Activated T-cell treated with anti-CD3 and anti-CD28 coated beads for 24 hours (primary cell): ENCODE measurements around the gene FTL.

Experiments used
- DNase-seq: peaks from one replicate; pipeline ENCODE4 v3.0.0-alpha.2; 2020; ENCODE audit warnings: low read depth

Gene FTL

GRCh38 chr19:48992581-48993174, 27.6 kb downstream of the FTL start:
- DNase-seq: no peak

DNA sequence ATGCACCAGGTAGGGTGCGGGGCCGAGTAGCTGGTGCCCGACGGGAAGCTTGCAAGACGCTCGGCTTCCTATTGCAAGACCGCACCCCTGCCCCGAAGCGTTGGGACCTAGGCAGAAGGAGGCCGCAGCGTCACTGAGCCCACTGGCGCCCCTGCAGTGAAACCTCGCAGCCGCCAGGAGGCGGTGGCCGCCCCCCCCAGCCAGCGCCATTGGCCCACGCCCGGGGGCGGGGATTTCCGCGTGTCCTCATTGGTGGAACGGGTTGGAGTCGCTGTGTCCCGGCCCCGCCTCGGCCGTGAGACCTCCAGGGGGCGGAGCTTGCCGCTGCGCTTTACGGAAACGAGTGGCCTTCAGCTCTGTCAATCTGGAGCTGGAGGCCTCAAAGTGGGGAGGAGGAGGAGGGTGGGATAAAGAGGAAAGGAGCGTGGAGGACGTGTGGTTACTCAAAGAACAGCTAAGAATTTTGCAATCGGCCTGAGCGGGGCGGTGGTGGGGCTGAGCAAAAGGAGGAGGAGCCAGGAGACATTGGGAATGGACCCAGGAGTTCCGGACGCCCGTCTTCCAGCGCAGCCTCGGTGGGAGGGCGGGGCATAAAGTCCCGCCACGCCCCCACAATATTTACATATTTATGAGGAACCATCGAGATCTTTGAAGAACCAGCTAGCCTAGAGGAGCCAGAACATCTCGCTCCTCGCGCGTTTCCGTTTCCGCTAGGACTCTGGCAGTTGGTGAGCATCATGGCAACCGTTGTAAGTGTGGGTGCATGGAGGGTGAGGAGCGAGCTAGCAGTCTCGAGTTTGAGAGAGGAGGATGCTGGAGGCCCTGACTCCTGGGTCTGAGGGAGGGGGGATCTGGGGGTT, 28.3 kb downstream of the FTL start, which contains the start of the genes GYS1 and RUVBL2:
Gene GYS1, minus strand, starts transcription at position 135 of the 860 bp plus-strand sequence. CDS start 197 bp downstream, outside the sequence.
Gene RUVBL2, plus strand, starts transcription at position 713 of the 860 bp plus-strand sequence. Its CDS starts 25 bp downstream, at position 738.
- peak; percentile 99 for DNase-seq

DNA sequence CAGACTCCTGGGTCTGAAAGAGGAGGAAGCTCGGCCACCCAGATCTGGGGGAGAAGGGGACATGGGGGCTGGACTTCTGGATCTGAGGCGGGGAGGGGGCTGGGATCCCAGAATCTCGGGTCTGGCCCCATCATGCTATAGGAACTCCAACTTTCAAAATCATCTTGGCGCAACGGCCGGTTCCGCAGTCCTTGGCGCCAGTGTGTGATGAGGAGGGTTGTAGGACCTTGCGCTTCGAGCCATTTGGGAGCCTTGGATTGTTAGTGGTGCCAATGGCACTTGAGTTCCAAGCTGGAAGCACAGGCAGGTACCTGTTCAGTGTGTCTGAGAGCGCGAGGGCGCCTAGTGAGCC, 28.9 kb downstream of the FTL start:
- no peak for DNase-seq

DNA sequence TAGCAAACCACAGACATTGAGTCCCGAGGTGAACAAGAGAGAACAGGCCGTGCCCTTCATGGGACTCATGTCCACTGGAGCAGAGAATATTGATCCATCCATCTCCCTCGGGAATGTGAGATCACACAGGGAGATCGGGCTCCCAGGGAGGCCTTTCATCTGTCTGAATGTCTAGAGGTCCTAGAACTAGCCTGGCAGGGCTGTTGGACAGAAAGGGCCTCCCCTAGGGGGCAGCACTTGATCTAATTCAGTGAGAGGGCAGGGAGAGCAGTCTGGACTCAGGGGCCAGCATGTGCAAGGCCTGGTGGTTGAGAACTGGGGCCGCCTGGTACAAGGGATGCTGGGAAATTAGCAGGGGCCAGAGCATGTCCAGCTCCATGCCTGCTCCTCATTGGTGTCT, 32.9 kb downstream of the FTL start:
- no peak for DNase-seq

- DNase-seq: no peak
These were observed 34.6 kb downstream of the FTL start for GRCh38 chr19:48999481-49000325.

DNA sequence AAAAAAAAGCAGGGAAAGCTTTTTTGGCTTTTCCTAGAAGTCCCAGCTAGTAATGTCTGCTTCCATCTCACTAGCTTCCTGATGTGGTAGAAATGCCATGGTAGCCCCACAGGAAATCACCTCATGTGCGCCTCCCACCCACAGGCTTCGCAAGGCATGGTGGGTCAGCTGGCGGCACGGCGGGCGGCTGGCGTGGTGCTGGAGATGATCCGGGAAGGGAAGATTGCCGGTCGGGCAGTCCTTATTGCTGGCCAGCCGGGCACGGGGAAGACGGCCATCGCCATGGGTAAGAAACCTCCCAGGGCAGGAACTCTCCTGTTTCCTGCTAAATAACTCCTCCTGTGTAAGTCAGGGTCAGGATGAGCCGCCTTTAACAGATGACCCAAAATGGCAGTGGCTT, 39.0 kb downstream of the FTL start:
- DNase-seq: no peak

GRCh38 chr19:49004964-49005614, 40.0 kb downstream of the FTL start:
- no peak for DNase-seq

DNA sequence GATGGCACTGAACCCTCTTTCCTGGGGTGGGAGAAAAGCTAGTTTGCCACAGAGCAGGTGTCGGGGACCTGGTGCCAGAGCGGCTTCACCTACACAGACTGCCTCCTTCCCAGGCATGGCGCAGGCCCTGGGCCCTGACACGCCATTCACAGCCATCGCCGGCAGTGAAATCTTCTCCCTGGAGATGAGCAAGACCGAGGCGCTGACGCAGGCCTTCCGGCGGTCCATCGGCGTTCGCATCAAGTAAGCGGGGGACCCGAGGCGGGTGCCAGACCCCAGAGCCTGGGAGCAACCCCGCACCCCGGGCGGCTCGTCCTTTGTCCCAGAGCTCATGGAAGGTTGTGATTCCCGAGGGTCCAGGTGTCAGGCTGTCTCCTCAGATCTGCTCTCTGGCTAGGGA, 41.8 kb downstream of the FTL start:
- no peak for DNase-seq

GRCh38 chr19:49009828-49010227, 44.7 kb downstream of the FTL start:
- DNase-seq: no peak

DNA sequence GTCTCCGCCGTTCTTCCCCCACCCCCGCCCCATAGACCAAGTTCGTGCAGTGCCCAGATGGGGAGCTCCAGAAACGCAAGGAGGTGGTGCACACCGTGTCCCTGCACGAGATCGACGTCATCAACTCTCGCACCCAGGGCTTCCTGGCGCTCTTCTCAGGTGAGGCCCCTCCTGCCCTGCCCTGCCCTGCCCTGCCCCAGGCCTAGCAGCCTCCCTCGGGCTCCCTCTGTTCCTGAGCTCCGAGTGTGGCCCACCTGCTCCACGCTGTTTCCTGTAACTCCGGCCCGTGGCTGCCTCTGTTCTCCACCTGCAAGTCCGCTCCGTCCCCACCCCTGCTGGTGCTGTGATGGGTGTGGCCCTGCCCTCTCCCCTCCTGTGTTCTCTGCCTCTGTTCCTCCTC, 45.3 kb downstream of the FTL start:
- no peak for DNase-seq

DNA sequence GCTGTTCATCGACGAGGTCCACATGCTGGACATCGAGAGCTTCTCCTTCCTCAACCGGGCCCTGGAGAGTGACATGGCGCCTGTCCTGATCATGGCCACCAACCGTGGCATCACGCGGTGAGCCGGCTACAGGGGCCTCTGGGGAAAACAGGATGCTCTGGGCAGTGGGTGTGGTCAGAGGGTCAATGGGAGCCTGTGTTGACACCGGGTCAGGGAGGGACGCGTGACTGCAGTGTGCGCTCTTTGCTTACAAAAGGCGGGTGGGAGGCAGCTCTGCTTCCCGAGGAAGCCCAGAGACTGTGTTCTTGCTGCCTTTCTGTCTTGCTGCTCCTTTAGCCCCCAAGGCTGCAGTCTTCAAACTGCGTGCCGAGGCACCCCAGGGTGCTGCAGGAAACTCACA, 46.1 kb downstream of the FTL start:
- no peak for DNase-seq

DNA sequence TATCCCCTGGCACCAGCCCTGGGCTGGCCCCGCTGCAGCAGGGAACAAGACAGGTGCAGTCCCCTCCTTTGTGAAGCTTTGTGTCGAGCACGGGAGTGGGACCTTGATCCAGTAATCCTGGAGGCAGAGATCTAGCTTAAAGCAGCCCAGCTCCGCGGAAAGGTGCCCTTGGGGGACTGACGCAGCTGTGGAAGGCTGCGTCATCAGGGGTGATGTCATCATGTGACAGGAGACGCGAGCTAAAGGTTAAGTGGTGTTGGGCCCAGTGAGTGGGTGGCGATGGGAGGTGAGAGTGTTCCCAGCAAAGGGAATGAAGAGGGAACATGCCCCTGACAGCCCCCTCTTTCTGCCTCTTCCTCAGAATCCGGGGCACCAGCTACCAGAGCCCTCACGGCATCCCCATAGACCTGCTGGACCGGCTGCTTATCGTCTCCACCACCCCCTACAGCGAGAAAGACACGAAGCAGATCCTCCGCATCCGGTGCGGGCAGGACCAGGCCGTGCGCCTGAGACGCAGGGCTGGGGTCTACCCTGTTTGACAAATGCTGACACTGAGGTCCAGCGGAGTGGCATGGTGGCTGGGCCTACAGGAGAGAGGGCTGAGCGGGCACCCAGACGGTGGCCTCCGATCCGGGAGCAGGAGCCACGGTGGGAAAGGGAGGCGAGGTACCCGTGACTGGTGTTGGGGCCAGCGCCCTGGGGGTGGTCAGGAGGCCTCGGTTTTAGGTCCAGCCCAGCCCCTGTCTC, 49.2 kb downstream of the FTL start:
- no peak for DNase-seq

DNA sequence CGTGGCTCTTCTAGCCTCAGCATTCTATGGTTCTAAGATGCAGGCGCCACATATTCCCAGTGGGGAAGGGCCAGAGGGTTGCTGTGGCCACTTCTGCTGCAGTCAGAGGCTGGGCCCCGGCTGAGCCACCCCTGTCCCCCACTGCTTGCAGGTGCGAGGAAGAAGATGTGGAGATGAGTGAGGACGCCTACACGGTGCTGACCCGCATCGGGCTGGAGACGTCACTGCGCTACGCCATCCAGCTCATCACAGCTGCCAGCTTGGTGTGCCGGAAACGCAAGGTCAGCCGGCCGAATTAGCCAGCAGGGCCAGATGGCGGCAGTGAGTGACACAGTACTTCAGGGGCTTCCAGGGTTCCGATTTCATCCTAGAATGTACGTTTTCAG, 49.8 kb downstream of the FTL start:
- no peak for DNase-seq

DNA sequence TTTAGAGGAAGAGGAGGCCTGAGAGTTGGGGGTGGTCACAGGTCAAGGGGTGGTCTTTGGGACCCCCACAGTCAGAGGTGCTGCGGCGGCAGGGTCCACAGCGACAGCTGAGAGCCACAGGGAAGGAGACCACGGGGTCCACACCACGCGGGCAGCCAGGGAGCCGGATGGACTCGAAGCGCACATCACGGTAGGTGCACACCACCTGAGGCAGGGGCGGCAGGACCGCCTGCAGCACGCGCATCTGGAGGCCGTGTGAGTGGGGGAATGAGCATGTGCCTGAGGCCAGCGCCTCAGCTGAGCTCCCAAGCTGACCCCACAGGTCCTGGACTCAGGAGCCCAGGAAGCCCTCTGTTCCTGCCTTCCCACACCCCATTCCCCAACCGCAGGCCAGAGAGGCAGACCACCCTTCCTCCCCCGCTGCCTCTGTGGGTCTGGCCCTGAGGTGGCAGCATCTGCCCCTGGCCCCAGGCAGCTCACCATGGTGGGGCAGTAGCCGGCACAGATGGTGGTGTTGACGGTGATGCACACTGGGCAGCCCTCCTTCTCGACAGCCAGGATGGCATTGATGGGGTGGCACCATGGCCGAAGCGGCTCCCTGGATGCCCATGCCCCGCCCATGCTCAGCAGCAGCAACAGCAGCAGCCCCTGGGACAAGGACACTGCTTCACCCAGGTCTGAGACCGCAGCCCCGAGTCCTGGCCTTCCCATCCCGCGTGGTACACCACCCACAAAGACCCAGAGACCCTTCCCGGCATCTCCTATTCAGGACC, 51.1 kb downstream of the FTL start:
- DNase-seq: no peak
